Mesodermal cell (in vitro differentiated cells): ENCODE data around the gene PDILT.
"Not testable (repeated sequence)": the region's sequence is repeated elsewhere in the genome, so short reads cannot be mapped to it uniquely, and the experiment has no call there.

Source experiments
- H3K27ac ChIP-seq: 2 replicates; pipeline ENCODE4 v1.7.0; 2013; ENCODE audit warnings: mild to moderate bottlenecking, low read depth, low read length, moderate library complexity; ENCODE audit not compliant: severe bottlenecking
- H3K36me3 ChIP-seq: 2 replicates; pipeline ENCODE4 v1.7.1; 2013; ENCODE audit warnings: mild to moderate bottlenecking, low read length, moderate library complexity; ENCODE audit not compliant: control insufficient read depth, insufficient read depth
- H3K4me1 ChIP-seq: one replicate; pipeline ENCODE4 v1.7.1; 2013; ENCODE audit warnings: mild to moderate bottlenecking, low read length; ENCODE audit not compliant: insufficient read depth, control insufficient read depth, poor library complexity, severe bottlenecking
- H3K4me3 ChIP-seq: 2 replicates; pipeline ENCODE4 v1.7.0; 2013; ENCODE audit warnings: low read length, control low read depth, mild to moderate bottlenecking; ENCODE audit not compliant: insufficient read depth, poor library complexity, severe bottlenecking; ENCODE audit errors: extremely low read depth
- H3K9me3 ChIP-seq: 2 replicates; pipeline ENCODE4 v1.7.1; 2013; ENCODE audit warnings: mild to moderate bottlenecking, low read length, moderate library complexity; ENCODE audit not compliant: control insufficient read depth
- WGBS, 2 experiments: methylation state at CpG; one replicate each; pipeline ENCODE4 v1.1.5; 2013; ENCODE audit warnings: missing lambda C conversion rate in 2 of 2; ENCODE audit not compliant: insufficient coverage in 2 of 2; 5-methylcytosine and 5-hydroxymethylcytosine counted together

Gene PDILT

DNA sequence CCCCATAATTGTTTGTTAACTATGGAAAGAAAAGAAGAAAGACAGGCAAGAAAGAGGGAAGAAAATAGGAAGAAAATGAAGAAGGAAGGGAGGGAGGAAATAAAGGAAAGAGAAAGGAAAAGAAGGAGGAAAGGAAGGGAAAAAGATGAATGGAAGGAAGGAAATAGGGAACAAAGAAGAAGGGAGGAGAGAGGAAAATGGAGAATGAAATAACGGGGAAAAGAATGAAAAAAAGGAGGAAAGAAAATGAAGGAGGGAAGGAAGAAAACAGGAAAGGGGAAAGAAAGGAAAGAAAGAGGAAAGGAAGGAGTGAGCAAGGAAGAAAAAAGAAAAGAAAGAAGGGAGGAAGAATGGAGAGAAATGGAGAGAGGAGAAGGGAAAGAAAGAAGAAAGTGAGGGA, 25.9 kb upstream of the PDILT start:
- not testable (repeated sequence) for H3K4me1 ChIP-seq, H3K4me3 ChIP-seq, H3K27ac ChIP-seq, H3K9me3 ChIP-seq, H3K36me3 ChIP-seq
- 82 to 88% methylated on average over 1 of the region's 1 CpG for WGBS, 2 experiments

DNA sequence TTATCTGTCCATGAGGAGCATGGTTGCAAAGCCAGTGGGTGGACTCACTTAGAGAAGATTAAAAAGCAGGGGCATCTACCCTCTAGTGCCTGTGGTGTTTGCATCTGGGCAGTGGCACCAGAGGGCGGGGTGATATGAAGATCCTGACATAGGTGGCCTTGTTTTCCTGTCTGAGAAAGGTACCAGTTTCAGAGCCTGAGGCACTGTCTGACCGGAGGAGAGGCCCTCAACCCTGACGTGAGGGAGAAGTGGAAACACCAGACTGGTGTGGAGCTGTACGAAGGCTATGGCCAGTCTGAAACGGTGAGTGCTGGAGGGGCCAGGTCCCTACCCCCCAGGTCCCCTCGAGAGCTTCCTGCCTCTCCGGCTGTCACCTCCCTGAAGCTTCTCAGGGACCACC, 25.0 kb upstream of the PDILT start:
- 81 to 90% methylated on average over 4 to 7 of the region's 7 CpGs for WGBS, 2 experiments
- H3K27ac ChIP-seq, H3K9me3 ChIP-seq, H3K4me3 ChIP-seq, H3K36me3 ChIP-seq, H3K4me1 ChIP-seq: not testable (repeated sequence)

DNA sequence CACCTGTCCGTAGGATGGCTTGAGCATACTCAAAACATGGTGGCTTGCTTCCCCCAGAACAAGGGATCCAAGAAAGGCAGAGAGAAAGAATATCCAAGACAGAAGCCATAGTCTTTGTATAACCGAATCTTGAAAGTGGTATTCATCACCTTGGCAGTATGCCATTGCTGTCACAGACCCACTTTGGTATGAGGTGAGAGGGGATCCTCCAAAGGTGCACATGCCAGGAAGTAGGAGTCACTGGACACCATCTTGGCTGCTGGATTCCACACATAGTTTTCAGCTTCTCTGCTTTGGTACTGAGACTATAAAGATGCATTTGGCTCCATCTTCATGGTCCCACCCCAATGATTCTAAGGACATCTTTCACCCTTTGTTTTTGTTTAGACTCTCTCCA, 22.9 kb upstream of the PDILT start:
- H3K27ac ChIP-seq, H3K36me3 ChIP-seq, H3K4me3 ChIP-seq, H3K9me3 ChIP-seq, H3K4me1 ChIP-seq: not testable (repeated sequence)
- WGBS, 2 experiments, result 75 to 100% methylated on average over 1 of the region's 2 CpGs

DNA sequence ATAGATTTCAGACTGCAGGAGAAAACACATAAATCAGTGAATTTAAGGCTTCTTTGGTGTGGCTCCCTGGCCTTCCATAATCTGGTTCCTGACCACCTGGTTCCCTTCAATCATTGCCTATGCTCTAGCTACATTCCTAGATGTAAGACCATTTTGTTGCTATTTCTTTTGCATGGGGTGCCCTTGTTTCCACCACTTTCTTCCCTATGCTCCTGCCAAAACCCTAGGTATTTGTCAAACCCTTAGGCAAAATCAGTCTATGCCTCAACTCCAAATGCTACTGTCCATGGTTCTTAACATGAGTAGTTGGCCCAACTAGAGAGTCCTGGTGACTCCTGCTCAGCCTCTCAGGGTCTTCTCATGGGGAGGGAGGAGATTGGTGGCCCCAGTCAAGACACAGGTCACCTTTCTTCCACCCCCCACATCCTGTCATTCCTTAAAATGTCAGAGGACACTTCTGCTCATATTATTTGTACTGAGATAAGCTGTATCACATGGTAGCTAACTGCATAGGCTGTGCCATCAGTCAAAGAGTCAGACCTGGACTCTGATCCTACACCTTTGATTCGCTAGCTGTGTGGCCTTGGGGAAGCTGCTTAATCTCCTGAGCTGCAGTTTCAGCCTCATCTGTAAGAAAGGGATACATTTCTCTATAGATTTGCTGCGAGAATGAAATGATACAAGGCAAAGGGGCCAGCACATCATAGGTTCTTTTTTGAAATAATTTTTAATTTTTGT, 19.8 kb upstream of the PDILT start:
- 88 to 90% methylated on average over 2 of the region's 2 CpGs for WGBS, 2 experiments
- no peaks in the 10 kb centered on the region for H3K36me3 ChIP-seq
- no peaks in the 10 kb centered on the region for H3K4me1 ChIP-seq
- H3K4me3 ChIP-seq, result no peak overlapping the region
- H3K27ac ChIP-seq, result no peak overlapping the region
- H3K9me3 ChIP-seq, result no peaks in the 10 kb centered on the region

DNA sequence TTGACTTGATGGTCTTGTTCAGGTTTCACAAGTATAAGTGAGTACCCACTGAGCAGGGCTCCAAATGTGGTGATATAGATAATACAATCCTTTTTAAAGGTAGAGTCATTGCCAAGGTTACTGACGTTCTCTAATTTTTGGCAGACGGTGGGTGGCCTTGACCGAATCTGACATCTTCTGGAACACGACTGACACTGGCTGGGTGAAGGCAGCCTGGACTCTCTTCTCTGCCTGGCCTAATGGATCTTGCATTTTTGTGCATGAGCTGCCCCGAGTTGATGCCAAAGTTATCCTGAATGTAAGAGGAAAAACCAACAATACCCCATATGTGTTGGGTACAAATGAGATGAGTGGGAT, 19.2 kb upstream of the PDILT start:
- WGBS, 2 experiments, result 87 to 89% methylated on average over 4 of the region's 5 CpGs

DNA sequence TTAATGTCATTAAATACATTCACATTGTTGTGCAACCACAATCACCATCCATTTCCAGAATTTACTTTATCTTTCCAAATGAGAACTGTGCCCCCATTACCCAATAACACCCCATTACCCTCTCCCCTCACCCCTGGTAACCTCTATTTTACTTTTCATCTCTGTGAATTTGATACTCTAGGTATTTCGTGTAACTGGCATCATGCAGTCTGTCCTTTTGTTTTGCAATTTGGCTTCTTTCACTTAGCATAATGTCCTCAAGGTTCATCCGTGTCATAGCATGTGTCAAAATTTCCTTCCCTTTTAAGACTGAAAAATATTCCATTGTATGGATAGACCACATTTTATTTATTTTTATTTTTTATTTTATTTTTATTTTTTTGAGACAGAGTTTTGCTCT, 17.2 kb upstream of the PDILT start:
- WGBS, 2 experiments, result 83 to 100% methylated on average over 1 of the region's 2 CpGs
- not testable (repeated sequence) for H3K4me3 ChIP-seq, H3K4me1 ChIP-seq, H3K9me3 ChIP-seq, H3K36me3 ChIP-seq, H3K27ac ChIP-seq

More for the DNA sequence above, 19.2 kb upstream of the PDILT start:
- H3K27ac ChIP-seq, H3K4me1 ChIP-seq, H3K9me3 ChIP-seq, H3K4me3 ChIP-seq, H3K36me3 ChIP-seq: not testable (repeated sequence)

DNA sequence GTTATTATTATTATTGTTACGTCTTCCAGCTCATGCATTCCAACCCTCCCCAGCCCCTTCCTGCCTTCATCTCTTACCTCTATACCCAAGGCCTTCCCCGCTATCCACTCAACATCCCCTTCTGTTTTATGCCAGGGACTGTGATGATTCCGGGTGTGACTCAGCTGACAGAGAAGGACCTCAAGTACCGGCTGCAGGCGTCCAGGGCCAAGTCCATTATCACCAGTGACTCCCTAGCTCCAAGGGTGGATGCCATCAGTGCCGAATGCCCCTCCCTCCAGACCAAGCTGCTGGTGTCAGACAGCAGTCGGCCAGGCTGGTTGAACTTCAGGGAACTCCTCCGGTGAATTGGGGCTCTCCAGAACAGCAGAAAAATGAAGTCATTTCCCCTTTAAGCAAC, 14.6 kb upstream of the PDILT start:
- 91 to 95% methylated on average over 5 to 7 of the region's 8 CpGs for WGBS, 2 experiments
- not testable (repeated sequence) for H3K4me3 ChIP-seq

DNA sequence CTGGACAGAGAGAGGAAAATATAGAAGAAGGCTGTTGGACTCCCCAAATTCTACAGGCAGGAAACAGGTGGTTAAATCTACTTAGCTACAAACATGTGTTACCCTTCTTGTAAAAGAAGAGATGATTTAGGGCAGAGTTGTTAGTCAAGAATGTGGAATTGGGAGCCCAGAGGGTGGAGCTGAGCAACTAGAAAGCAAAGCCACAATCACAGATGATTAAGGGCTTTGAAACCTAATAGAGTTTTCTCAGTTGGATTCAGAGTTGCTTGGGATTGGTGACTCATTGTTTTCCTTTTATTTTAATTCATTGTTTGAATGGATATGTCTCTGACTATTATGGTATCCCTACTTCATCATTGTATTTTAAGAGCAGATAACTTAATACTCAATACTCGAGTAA, 11.0 kb upstream of the PDILT start:
- WGBS, 2 experiments, result no CpG with 5 or more reads among the region's 1 CpG
- H3K4me3 ChIP-seq, result no peak overlapping the region
- H3K4me1 ChIP-seq, result no peaks in the 10 kb centered on the region
- H3K27ac ChIP-seq, result no peak overlapping the region
- no peaks in the 10 kb centered on the region for H3K9me3 ChIP-seq
- H3K36me3 ChIP-seq, result no peaks in the 10 kb centered on the region

More for the DNA sequence above, 14.6 kb upstream of the PDILT start:
- H3K4me1 ChIP-seq, H3K9me3 ChIP-seq, H3K27ac ChIP-seq, H3K36me3 ChIP-seq: not testable (repeated sequence)

DNA sequence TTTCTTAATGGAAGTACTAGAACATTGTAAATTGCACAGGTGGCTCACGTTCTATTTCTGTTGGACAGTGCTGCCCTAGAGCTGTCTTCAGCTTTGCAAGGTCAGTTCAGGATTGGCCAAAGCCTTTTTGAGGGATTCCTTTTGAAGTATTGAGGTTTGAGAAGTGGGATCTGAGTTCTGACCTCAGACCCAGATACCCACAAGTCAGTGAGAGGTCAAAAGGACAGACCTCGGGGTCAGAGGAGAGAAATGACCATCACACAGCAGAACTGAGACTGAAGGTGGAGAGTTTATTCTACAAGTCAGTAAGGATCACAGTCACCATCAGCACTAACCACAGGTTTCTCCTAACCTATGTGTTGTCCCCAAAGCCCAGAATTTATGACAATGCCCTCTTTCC, 6.5 kb upstream of the PDILT start:
- Histone ChIP-seq H3K36me3 (no peaks in the 10 kb centered on the region), H3K4me3 (no peak overlapping the region), H3K27ac (no peak overlapping the region), H3K9me3 (no peaks in the 10 kb centered on the region), H3K4me1 (no peaks in the 10 kb centered on the region)
- WGBS, 2 experiments, result 80 to 100% methylated on average over 1 of the region's 2 CpGs

DNA sequence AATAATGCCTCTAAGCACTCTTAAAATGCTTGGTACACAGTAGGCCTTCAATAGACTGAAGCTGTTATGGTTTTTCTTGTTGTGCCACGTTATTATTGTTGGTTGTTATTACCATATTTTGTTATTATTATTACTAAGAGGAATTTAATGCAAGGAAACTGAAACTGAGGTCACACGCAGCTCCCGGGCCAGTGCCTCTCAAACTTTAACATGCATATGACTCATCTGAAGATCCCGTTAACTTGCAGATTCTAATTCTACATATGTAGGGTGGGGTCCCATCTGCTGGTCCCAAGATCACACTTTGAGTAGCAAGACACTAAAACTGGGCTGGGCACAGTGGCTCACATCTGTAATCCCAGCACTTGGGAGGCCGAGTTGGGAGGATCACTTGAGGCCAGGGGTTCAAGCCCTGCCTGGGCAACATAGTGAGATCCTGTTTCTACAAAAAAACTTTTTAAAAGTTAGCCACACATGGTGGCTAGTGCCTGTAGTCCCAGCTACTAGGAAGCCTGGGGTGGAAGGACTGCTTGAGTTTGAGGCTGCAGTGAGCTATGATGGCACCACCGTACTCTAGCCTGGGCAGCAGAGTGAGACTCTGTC, 5.7 kb upstream of the PDILT start:
- 93 to 100% methylated on average over 2 to 4 of the region's 6 CpGs for whole genome bisulfite sequencing, 2 experiments
- Histone ChIP-seq H3K27ac (no peak overlapping the region), H3K4me3 (no peak overlapping the region), H3K4me1 (no peaks in the 10 kb centered on the region), H3K9me3 (no peaks in the 10 kb centered on the region), H3K36me3 (no peaks in the 10 kb centered on the region)

DNA sequence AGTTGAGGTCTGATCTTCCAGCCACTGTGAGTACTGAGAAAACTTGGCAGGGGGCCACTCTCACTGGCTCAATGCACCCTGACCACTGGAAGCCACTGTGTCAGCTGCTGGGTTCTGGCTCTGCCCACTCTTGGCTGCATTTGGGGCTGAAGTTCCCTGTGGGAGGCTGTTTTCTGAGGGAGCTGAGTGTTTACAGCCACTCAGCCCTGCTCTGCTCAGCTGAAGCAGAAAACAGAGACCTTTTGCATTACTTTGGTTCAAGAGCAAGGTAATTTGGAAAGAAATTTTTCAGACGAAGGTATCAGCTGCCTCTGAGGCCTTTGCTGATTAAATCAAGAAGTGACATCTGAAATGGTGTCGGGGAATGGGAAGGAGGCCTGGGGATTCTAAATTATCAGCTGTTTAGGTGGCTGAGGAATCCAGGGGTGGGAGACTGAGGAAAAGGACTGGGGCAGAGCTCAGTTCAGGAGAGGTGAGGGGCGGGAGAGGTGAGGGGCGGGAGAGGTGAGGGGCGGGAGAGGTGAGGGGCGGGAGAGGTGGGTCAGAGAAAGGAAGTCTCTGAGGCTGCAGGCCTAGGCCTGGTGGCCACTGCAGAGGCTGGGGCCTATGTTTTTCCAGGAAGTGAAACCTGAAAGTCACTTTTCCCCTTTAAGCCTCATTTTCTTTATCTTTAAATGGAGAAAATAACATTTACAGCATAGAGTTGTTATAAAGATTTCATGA, 5.0 kb upstream of the PDILT start, which contains the start of gene ACSM5:
ACSM5 (plus strand) TSS at position 137 of the 723 bp plus-strand sequence. CDS start 1,951 bp downstream, outside the sequence.
- Histone ChIP-seq H3K36me3 (no peaks in the 10 kb centered on the region), H3K9me3 (no peaks in the 10 kb centered on the region), H3K4me3 (no peak within 1 kb of the TSS), H3K27ac (peak within 1 kb of the TSS; percentile 10), H3K4me1 (no peaks in the 10 kb centered on the region)
- 79 to 83% methylated on average over 2 of the region's 6 CpGs for WGBS, 2 experiments
